K562 (cell line): ENCODE data around the gene NRF1. TPM values are rescaled to one million over a fixed set of nuclear protein-coding genes. Genes with fewer than 3 reads are reported as not detected.
A peak's percentile ranks its signal among the peaks of the same experiment; 100 is the strongest.

Experiments used
- ATAC-seq: fragments of 200-7000 bp; cut with Tn5 transposase; 3 replicates; pipeline ENCODE4 v1.9.1; 2020; ENCODE audit warnings: moderate library complexity
- BruUV-seq: library from RNA; stranded (reverse); fragments of 400-500 nt; replicated peaks from 2 replicates; lab custom pipeline; 2021; lab: Mats Ljungman, UMichigan
- CTCF ChIA-PET: fragments of 300-600 bp; formaldehyde crosslinking; extraction: SDS; loops from one replicate; lab custom pipeline; 2021; ENCODE audit warnings: low intra/inter-chr PET ratio; lab: Yijun Ruan, JAX
- POLR2A ChIA-PET: fragments of 300-600, 350-650 bp; sonication (Branson Sonifier 250); formaldehyde crosslinking; extraction: SDS; loops from one replicate; lab custom pipeline; 2021; ENCODE audit warnings: antibody characterized with exemption, inconsistent platforms; lab: Yijun Ruan, JAX
- DNase-seq, 4 experiments: peaks; one replicate each; pipeline versions ENCODE4 v3.0.0 to v3.0.0-alpha.2; 2011 to 2018; ENCODE audit warnings: low spot score in 3 of 4, mixed read lengths in 3 of 4; ENCODE audit errors: extremely low read depth in 1 of 4
- FAIRE-seq: peaks from 2 replicates; lab custom pipeline; 2011; peaks lifted over from hg19 to GRCh38; lab: Jason Lieb, UNC
- H2AFZ ChIP-seq: 2 replicates; pipeline ENCODE4 v1.6.0; 2011; ENCODE audit warnings: low read depth, low read length, control low read depth, inconsistent platforms
- H3K27ac ChIP-seq: fragments of 200-600 bp; 3 replicates; pipeline ENCODE4 v1.8.0; 2011; ENCODE audit warnings: low read depth, mild to moderate bottlenecking, control low read depth, inconsistent platforms, low read length, moderate library complexity, mixed read lengths; ENCODE audit errors: extremely low read depth
- H3K27me3 ChIP-seq, 2 experiments: fragments of 300-600 bp in 1 of 2; 2 replicates in 1 of 2; 3 replicates in 1 of 2; pipeline versions ENCODE4 v1.6.0 to v1.8.0; 2011; ENCODE audit warnings: inconsistent platforms in 2 of 2, low read length in 2 of 2, mild to moderate bottlenecking in 1 of 2, mixed read lengths in 1 of 2, moderate library complexity in 1 of 2; ENCODE audit not compliant: control insufficient read depth in 2 of 2, insufficient read depth in 2 of 2
- H3K36me3 ChIP-seq: fragments of 300-600 bp; 3 replicates; pipeline ENCODE4 v1.8.0; 2011; ENCODE audit warnings: mild to moderate bottlenecking, low read length, inconsistent platforms; ENCODE audit not compliant: control insufficient read depth, insufficient read depth
- H3K4me1 ChIP-seq, 2 experiments: fragments of 200-600 bp in 1 of 2; replicated peaks in 1 of 2; 2 replicates in 1 of 2; 3 replicates in 1 of 2; pipeline versions ENCODE4 v1.5.1 to v1.8.0; 2011; ENCODE audit warnings: inconsistent platforms in 2 of 2, low read length in 2 of 2, mild to moderate bottlenecking in 1 of 2, mixed read lengths in 1 of 2, moderate library complexity in 1 of 2; ENCODE audit not compliant: control insufficient read depth in 2 of 2, insufficient read depth in 2 of 2
- H3K4me2 ChIP-seq: 2 replicates; pipeline ENCODE4 v1.6.1; 2011; ENCODE audit warnings: low read length, control low read depth, inconsistent platforms, mixed read lengths; ENCODE audit not compliant: insufficient read depth
- H3K4me3 ChIP-seq: fragments of 200-600 bp; sonication (generic), shearing (Covaris generic); 2 replicates; pipeline ENCODE4 v1.5.1; 2016; ENCODE audit warnings: control low read depth, inconsistent platforms
- H3K79me2 ChIP-seq: fragments of 200-600 bp; 3 replicates; pipeline ENCODE4 v1.8.0; 2011; ENCODE audit warnings: low read length, inconsistent platforms; ENCODE audit not compliant: control insufficient read depth, insufficient read depth
- H3K9ac ChIP-seq, 2 experiments: 2 replicates each; pipeline versions ENCODE4 v1.6.0 to v1.6.1; 2011; ENCODE audit warnings: low read depth in 2 of 2, low read length in 2 of 2, control low read depth in 1 of 2, inconsistent platforms in 1 of 2, mild to moderate bottlenecking in 1 of 2, mixed read lengths in 1 of 2; ENCODE audit not compliant: insufficient read depth in 1 of 2
- H3K9me1 ChIP-seq: one replicate; pipeline ENCODE4 v1.6.0; 2011; ENCODE audit warnings: inconsistent platforms, mild to moderate bottlenecking, low read length, moderate library complexity; ENCODE audit not compliant: control insufficient read depth, insufficient read depth
- H3K9me3 ChIP-seq: replicated peaks from 2 replicates; pipeline ENCODE4 v1.5.1; 2011; ENCODE audit warnings: low read depth, low read length, inconsistent platforms; ENCODE audit not compliant: control insufficient read depth, insufficient read depth
- H4K20me1 ChIP-seq: replicated peaks from 2 replicates; pipeline ENCODE4 v1.6.1; 2011; ENCODE audit warnings: low read length, inconsistent platforms, mixed read lengths; ENCODE audit not compliant: control insufficient read depth, insufficient read depth
- BDP1 ChIP-seq: IDR thresholded peaks from 3 replicates; pipeline ENCODE4 v1.6.1; 2011; ENCODE audit not compliant: insufficient read length, insufficient read depth
- E2F3 ChIP-seq: fragments of 250-450 bp; sonication (Bioruptor Pico); IDR thresholded peaks from 2 replicates; pipeline ENCODE4 v1.4.0; 2020; ENCODE audit warnings: mild to moderate bottlenecking
- KAT8 ChIP-seq: fragments of 450-650 bp; IDR thresholded peaks from 2 replicates; pipeline ENCODE4 v1.6.1; 2016; ENCODE audit warnings: low read depth, mild to moderate bottlenecking
- PRMT5 ChIP-seq: sonication (generic); formaldehyde crosslinking; IDR thresholded peaks from 2 replicates; pipeline ENCODE4 v1.5.0; 2020; ENCODE audit warnings: missing genetic modification reagents
- RUNX1 ChIP-seq: sonication (generic); IDR thresholded peaks from 2 replicates; pipeline ENCODE4 v1.6.1; 2016; ENCODE audit warnings: antibody characterized with exemption, low read depth
- SMARCA4 ChIP-seq: fragments of 450-650 bp; IDR thresholded peaks from 2 replicates; pipeline ENCODE4 v1.6.1; 2016
- ZNF830 ChIP-seq: fragments of 250-450 bp; sonication (Bioruptor Pico); IDR thresholded peaks from 2 replicates; pipeline ENCODE4 v1.5.0; 2021; ENCODE audit warnings: mild to moderate bottlenecking
- WGBS: fragments of 100-300 bp; shearing (Covaris generic); methylation state at CpG from one replicate; pipeline ENCODE4 v1.1.6; 2016; ENCODE audit warnings: low coverage, mixed read lengths; ENCODE audit not compliant: insufficient coverage; ENCODE audit errors: missing lambda C conversion rate; 5-methylcytosine and 5-hydroxymethylcytosine counted together
- in situ Hi-C: fragments of 300-500 bp; cut with MboI; formaldehyde crosslinking; loops from 4 replicates; pipeline ENCODE4 v1.15.0; 2018; ENCODE audit warnings: inconsistent platforms, mixed read lengths
- intact Hi-C: fragments of 100-400 bp; cut with micrococcal nuclease; formaldehyde crosslinking; loops from 2 replicates; pipeline ENCODE4 v1.14.2; 2022
- polyA plus RNA-seq, 8 experiments: library from polyadenylated mRNA; depleted of rRNA in 4 of 8; stranded (reverse) in 5 of 8; unstranded in 3 of 8; fragments of >200 nt; fragmentation: Nextera tagmentation in 2 of 8; fragmentation: Illumina TruSeq in 1 of 8; extraction: Ambion mirVana in 2 of 8; extraction: Trizol in 1 of 8; gene quantifications; 2 replicates each; pipeline versions ENCODE4 v1.2.1 to v1.2.3, GENCODE V29; 2011 to 2014; ENCODE audit warnings: inconsistent platforms in 1 of 8, missing spikeins in 1 of 8
- total RNA-seq, 7 experiments: library from RNA; depleted of rRNA in 6 of 7; stranded (reverse); fragments of >200 nt in 6 of 7; fragmentation: Illumina TruSeq in 2 of 7; extraction: Trizol in 2 of 7; gene quantifications; 2 replicates each; pipeline versions ENCODE4 v1.2.1 to v1.2.3, GENCODE V29; 2011 to 2021; ENCODE audit warnings: low replicate concordance in 1 of 7
- TF ChIP-seq, protein P1 (sequence below): fragments of 250-450 bp; sonication (Bioruptor Pico); IDR thresholded peaks from 2 replicates; pipeline ENCODE4 v1.5.0; 2020; ENCODE audit warnings: mild to moderate bottlenecking
- TF ChIP-seq, protein P2 (sequence below): fragments of 450-650 bp; IDR thresholded peaks from 2 replicates; pipeline ENCODE4 v1.6.1; 2016; ENCODE audit warnings: mild to moderate bottlenecking, moderate library complexity

Gene NRF1
- total and polyA plus RNA-seq, 9 of the 15 experiments (the other 6 are each of a cell fraction or from before 2014, with no cell fraction given): 8.6 to 28.8 (median 20.3) TPM

- intact Hi-C loops: loop anchor here (5.0 kb wide), 1 partner anchor 118 kb away; no protein-coding TSS in a partner anchor
- TF ChIP-seq, protein P1, sequence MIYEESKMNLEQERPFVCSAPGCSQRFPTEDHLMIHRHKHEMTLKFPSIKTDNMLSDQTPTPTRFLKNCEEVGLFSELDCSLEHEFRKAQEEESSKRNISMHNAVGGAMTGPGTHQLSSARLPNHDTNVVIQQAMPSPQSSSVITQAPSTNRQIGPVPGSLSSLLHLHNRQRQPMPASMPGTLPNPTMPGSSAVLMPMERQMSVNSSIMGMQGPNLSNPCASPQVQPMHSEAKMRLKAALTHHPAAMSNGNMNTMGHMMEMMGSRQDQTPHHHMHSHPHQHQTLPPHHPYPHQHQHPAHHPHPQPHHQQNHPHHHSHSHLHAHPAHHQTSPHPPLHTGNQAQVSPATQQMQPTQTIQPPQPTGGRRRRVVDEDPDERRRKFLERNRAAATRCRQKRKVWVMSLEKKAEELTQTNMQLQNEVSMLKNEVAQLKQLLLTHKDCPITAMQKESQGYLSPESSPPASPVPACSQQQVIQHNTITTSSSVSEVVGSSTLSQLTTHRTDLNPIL (CRISPR knock-in tag): no peak
- TF ChIP-seq, protein P2, sequence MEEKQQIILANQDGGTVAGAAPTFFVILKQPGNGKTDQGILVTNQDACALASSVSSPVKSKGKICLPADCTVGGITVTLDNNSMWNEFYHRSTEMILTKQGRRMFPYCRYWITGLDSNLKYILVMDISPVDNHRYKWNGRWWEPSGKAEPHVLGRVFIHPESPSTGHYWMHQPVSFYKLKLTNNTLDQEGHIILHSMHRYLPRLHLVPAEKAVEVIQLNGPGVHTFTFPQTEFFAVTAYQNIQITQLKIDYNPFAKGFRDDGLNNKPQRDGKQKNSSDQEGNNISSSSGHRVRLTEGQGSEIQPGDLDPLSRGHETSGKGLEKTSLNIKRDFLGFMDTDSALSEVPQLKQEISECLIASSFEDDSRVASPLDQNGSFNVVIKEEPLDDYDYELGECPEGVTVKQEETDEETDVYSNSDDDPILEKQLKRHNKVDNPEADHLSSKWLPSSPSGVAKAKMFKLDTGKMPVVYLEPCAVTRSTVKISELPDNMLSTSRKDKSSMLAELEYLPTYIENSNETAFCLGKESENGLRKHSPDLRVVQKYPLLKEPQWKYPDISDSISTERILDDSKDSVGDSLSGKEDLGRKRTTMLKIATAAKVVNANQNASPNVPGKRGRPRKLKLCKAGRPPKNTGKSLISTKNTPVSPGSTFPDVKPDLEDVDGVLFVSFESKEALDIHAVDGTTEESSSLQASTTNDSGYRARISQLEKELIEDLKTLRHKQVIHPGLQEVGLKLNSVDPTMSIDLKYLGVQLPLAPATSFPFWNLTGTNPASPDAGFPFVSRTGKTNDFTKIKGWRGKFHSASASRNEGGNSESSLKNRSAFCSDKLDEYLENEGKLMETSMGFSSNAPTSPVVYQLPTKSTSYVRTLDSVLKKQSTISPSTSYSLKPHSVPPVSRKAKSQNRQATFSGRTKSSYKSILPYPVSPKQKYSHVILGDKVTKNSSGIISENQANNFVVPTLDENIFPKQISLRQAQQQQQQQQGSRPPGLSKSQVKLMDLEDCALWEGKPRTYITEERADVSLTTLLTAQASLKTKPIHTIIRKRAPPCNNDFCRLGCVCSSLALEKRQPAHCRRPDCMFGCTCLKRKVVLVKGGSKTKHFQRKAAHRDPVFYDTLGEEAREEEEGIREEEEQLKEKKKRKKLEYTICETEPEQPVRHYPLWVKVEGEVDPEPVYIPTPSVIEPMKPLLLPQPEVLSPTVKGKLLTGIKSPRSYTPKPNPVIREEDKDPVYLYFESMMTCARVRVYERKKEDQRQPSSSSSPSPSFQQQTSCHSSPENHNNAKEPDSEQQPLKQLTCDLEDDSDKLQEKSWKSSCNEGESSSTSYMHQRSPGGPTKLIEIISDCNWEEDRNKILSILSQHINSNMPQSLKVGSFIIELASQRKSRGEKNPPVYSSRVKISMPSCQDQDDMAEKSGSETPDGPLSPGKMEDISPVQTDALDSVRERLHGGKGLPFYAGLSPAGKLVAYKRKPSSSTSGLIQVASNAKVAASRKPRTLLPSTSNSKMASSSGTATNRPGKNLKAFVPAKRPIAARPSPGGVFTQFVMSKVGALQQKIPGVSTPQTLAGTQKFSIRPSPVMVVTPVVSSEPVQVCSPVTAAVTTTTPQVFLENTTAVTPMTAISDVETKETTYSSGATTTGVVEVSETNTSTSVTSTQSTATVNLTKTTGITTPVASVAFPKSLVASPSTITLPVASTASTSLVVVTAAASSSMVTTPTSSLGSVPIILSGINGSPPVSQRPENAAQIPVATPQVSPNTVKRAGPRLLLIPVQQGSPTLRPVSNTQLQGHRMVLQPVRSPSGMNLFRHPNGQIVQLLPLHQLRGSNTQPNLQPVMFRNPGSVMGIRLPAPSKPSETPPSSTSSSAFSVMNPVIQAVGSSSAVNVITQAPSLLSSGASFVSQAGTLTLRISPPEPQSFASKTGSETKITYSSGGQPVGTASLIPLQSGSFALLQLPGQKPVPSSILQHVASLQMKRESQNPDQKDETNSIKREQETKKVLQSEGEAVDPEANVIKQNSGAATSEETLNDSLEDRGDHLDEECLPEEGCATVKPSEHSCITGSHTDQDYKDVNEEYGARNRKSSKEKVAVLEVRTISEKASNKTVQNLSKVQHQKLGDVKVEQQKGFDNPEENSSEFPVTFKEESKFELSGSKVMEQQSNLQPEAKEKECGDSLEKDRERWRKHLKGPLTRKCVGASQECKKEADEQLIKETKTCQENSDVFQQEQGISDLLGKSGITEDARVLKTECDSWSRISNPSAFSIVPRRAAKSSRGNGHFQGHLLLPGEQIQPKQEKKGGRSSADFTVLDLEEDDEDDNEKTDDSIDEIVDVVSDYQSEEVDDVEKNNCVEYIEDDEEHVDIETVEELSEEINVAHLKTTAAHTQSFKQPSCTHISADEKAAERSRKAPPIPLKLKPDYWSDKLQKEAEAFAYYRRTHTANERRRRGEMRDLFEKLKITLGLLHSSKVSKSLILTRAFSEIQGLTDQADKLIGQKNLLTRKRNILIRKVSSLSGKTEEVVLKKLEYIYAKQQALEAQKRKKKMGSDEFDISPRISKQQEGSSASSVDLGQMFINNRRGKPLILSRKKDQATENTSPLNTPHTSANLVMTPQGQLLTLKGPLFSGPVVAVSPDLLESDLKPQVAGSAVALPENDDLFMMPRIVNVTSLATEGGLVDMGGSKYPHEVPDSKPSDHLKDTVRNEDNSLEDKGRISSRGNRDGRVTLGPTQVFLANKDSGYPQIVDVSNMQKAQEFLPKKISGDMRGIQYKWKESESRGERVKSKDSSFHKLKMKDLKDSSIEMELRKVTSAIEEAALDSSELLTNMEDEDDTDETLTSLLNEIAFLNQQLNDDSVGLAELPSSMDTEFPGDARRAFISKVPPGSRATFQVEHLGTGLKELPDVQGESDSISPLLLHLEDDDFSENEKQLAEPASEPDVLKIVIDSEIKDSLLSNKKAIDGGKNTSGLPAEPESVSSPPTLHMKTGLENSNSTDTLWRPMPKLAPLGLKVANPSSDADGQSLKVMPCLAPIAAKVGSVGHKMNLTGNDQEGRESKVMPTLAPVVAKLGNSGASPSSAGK: 0 out of 2 replicates have a peak, but pooled peaks have one; percentile 13
- TF ChIP-seq PRMT5 (CRISPR knock-in tag) (no peak), SMARCA4 (no peak), ZNF830 (CRISPR knock-in tag) (no peak), E2F3 (CRISPR knock-in tag) (0 out of 2 replicates have a peak, but pooled peaks have one; percentile 43), BDP1 (no peak), KAT8 (no peak), RUNX1 (no peak)
Measured at GRCh38 chr7:129610709-129611245, 743 bp upstream of the NRF1 start.

More at GRCh38 chr7:129610709-129611245, 743 bp upstream of the NRF1 start:
- Histone ChIP-seq H3K27me3 (no peaks in the 10 kb centered on the region), H3K9ac (peak overlapping the region; percentile 96 to 100), H4K20me1 (peaks cover 10% of the 10 kb centered on the region; the same call in 1 of the 2 replicates), H3K79me2 (peaks cover 62% of the 10 kb centered on the region), H3K36me3 (peaks cover 33% of the 10 kb centered on the region), H2AFZ (peak overlapping the region; percentile 99), H3K9me3 (no peaks in the 10 kb centered on the region), H3K4me2 (peak overlapping the region; percentile 94), H3K27ac (peak overlapping the region; percentile 93), H3K4me1 (peaks cover 18 to 26% of the 10 kb centered on the region in 2 experiments; a peak in 4 of 5 replicates), H3K4me3 (peak overlapping the region; percentile 78), H3K9me1 (no peaks in the 10 kb centered on the region)
- FAIRE-seq: no peak
- 4% methylated on average over 17 of the region's 17 CpGs for WGBS
- no TSS peak for BruUV-seq
- peak in 1 of 4 experiments; percentile 43 for DNase-seq
- in situ Hi-C loops: no loop called here
- ChIA-PET CTCF (interaction anchor here (1.2 to 1.6 kb wide), 2 partner anchors 139 to 220 kb away, joined by 4 to 6 read pairs; no protein-coding TSS in a partner anchor), POLR2A (interaction anchor here (0.7 to 3.9 kb wide), 9 partner anchors 12 to 386 kb away, joined by 3 to 34 read pairs (median 3); partner anchors contain the start of gene AHCYL2)
- no peak for ATAC-seq
